ENCODE results near the gene PDE8B. TPM values are rescaled to one million over a fixed set of nuclear protein-coding genes. Genes with fewer than 3 reads are reported as not detected.

Gene PDE8B
- total RNA-seq, 1 donor from 2014 or later = 2.9 TPM

DNA sequence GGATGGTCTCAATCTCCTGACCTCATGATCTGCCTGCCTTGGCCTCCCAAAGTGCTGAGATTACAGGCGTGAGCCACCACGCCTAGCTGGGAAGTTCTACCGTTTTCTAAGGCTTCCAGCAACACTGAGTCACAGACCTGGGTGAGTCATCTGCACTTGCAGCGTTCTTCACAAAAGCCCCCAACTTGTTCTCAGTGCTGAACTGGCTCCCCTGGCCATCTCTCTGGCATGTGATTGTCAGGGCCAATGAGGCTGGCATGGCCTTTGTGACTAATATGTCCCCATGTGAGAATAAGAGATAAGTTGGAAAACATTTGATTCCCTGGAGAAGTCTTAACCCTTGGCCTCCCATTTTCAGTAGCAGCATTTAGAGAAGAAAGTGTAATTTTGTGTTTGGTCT lies 157.3 kb downstream of the PDE8B start:
- no peaks in the 10 kb centered on the region for H3K4me1 Mint-ChIP-seq
- H3K9me3 Mint-ChIP-seq = no peaks in the 10 kb centered on the region
- no peaks in the 10 kb centered on the region for H3K36me3 Mint-ChIP-seq
- no peak for DNase-seq (ENCODE audit: low spot score in 2 of 2, unreplicated experiment in 2 of 2)
- H3K27ac Mint-ChIP-seq = no peak overlapping the region
- no peak for TF ChIP-seq CTCF (IDR thresholded peaks at IDR 0.05; ENCODE audit: unreplicated experiment)
- no peaks in the 10 kb centered on the region for H3K27me3 Mint-ChIP-seq (ENCODE audit: low read depth)
- no peak overlapping the region for H3K4me3 Mint-ChIP-seq

- peaks cover 4% of the 10 kb centered on the region for H3K9me3 Mint-ChIP-seq
- TF ChIP-seq CTCF (IDR thresholded peaks at IDR 0.05; ENCODE audit: unreplicated experiment) = no peak
- no peaks in the 10 kb centered on the region for H3K4me1 Mint-ChIP-seq
- DNase-seq (ENCODE audit: low spot score in 2 of 2, unreplicated experiment in 2 of 2) = no peak
- no peak overlapping the region for H3K4me3 Mint-ChIP-seq
- H3K27me3 Mint-ChIP-seq (ENCODE audit: low read depth) = no peaks in the 10 kb centered on the region
- no peaks in the 10 kb centered on the region for H3K36me3 Mint-ChIP-seq
- H3K27ac Mint-ChIP-seq = no peak overlapping the region
Observed at GRCh38 chr5:77368367-77368766, 157.9 kb downstream of the PDE8B start.

DNA sequence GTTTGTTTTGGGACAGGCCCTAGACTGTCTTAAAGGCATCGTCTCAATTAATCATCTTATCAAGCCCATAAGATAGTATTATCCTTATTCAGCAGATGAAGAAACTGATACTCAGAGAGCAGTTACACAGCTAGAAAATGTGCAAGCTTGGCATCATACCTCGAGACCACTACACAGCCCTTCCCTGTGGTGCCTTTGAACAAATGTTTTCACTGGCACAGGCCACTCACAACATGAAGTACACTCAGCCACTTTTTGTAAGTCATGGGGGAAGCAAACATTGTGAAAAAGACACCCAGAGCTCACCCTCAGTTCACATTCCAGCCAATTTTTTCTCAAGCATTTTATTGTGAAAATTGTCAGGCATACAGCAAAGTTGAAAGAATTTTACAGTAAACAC lies 159.1 kb downstream of the PDE8B start:
- H3K9me3 Mint-ChIP-seq = peaks cover 4% of the 10 kb centered on the region
- no peaks in the 10 kb centered on the region for H3K36me3 Mint-ChIP-seq
- H3K4me3 Mint-ChIP-seq = no peak overlapping the region
- TF ChIP-seq CTCF (IDR thresholded peaks at IDR 0.05; ENCODE audit: unreplicated experiment) = no peak
- no peak for DNase-seq (ENCODE audit: low spot score in 2 of 2, unreplicated experiment in 2 of 2)
- H3K27ac Mint-ChIP-seq = no peak overlapping the region
- H3K27me3 Mint-ChIP-seq (ENCODE audit: low read depth) = no peaks in the 10 kb centered on the region
- no peaks in the 10 kb centered on the region for H3K4me1 Mint-ChIP-seq

DNA sequence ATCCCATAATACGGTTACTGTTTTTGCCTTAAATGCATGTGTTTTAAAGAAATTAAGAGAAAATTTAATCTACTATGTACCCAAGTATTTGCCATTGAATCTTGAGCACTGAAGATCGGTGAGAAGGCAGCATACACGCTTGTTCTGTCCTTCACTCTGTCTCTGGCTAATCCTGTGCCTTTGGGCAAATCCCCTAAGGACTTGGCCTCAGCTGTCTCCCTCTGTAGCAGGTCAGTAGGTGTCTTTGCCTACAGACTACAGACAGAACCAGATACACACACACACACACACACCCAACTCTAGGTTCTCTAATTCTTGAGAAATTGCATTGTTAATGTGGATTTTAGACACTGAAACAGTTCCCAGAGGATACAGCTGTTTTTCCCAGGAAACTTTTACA lies 164.2 kb downstream of the PDE8B start:
- H3K27me3 Mint-ChIP-seq (ENCODE audit: low read depth) = no peaks in the 10 kb centered on the region
- DNase-seq (ENCODE audit: low spot score in 2 of 2, unreplicated experiment in 2 of 2) = no peak
- H3K9me3 Mint-ChIP-seq = peaks cover 4% of the 10 kb centered on the region
- H3K4me3 Mint-ChIP-seq = no peak overlapping the region
- no peaks in the 10 kb centered on the region for H3K36me3 Mint-ChIP-seq
- H3K4me1 Mint-ChIP-seq = peaks cover 25% of the 10 kb centered on the region
- TF ChIP-seq CTCF (IDR thresholded peaks at IDR 0.05; ENCODE audit: unreplicated experiment) = no peak
- no peak overlapping the region for H3K27ac Mint-ChIP-seq

GRCh38 chr5:77376609-77377300 lies 166.3 kb downstream of the PDE8B start:
- no peaks in the 10 kb centered on the region for H3K36me3 Mint-ChIP-seq
- H3K4me3 Mint-ChIP-seq = no peak overlapping the region
- DNase-seq (ENCODE audit: low spot score in 2 of 2, unreplicated experiment in 2 of 2) = no peak
- peaks cover 41% of the 10 kb centered on the region for H3K4me1 Mint-ChIP-seq
- no peaks in the 10 kb centered on the region for H3K27me3 Mint-ChIP-seq (ENCODE audit: low read depth)
- H3K27ac Mint-ChIP-seq = no peak overlapping the region
- H3K9me3 Mint-ChIP-seq = peaks cover 4% of the 10 kb centered on the region
- TF ChIP-seq CTCF (IDR thresholded peaks at IDR 0.05; ENCODE audit: unreplicated experiment) = no peak

All from mesothelial cell of epicardium (in vitro differentiated cells).